Right lobe of liver (tissue), 6 donors: Measurements from ENCODE around the gene BMAL1. TPM values are rescaled to one million over a fixed set of nuclear protein-coding genes. Genes with fewer than 3 reads are reported as not detected.
A peak's percentile ranks its signal among the peaks of the same experiment; 100 is the strongest.

Experiments used
- ATAC-seq, 4 donors: fragments of 200-7000 bp; cut with Tn5 transposase; one replicate each; pipeline ENCODE4 v1.9.1; 2020; ENCODE audit warnings: mild to moderate bottlenecking in 4 of 4, moderate library complexity in 4 of 4
- DNase-seq, 3 donors: peaks; one replicate each; pipeline ENCODE4 v3.0.0-alpha.2; 2020
- H3K27ac ChIP-seq, 3 donors: fragments of 200-600 bp; one replicate each; pipeline ENCODE4 v1.8.0; 2022
- H3K27me3 ChIP-seq, 2 donors: fragments of 200-600 bp; one replicate each; pipeline ENCODE4 v1.8.0; 2022
- H3K36me3 ChIP-seq, 4 donors: fragments of 200-600 bp; sonication (generic) in 1 of 4; one replicate each; pipeline versions ENCODE4 v1.5.1 to v1.8.0; 2017 to 2022; ENCODE audit warnings: control low read depth in 1 of 4
- H3K4me1 ChIP-seq, 4 donors: fragments of 200-600 bp; sonication (generic) in 1 of 4; one replicate each; pipeline versions ENCODE4 v1.5.1 to v1.8.0; 2017 to 2022; ENCODE audit warnings: control low read depth in 1 of 4
- H3K4me3 ChIP-seq, 3 donors: fragments of 200-600 bp; one replicate each; pipeline ENCODE4 v1.8.0; 2022
- H3K9me3 ChIP-seq, 4 donors: fragments of 200-600 bp; sonication (generic) in 1 of 4; one replicate each; pipeline versions ENCODE4 v1.5.1 to v1.8.0; 2017 to 2022; ENCODE audit warnings: control low read depth in 1 of 4
- CTCF ChIP-seq, 4 donors: fragments of 200-600 bp in 3 of 4; fragments of 450-650 bp in 1 of 4; IDR thresholded peaks; one replicate each; pipeline versions ENCODE4 v1.5.1 to v1.8.0; 2016 to 2022; ENCODE audit warnings: antibody characterized with exemption in 4 of 4, mild to moderate bottlenecking in 2 of 4
- POLR2A ChIP-seq: fragments of 450-650 bp; IDR thresholded peaks from one replicate; pipeline ENCODE4 v1.6.1; 2017; ENCODE audit warnings: antibody characterized with exemption, mild to moderate bottlenecking
- WGBS: methylation state at CpG from one replicate; pipeline ENCODE4 v1.1.6; 2018; ENCODE audit warnings: low coverage, low lambda C conversion rate; ENCODE audit not compliant: insufficient coverage; ENCODE audit errors: missing lambda C conversion rate; 5-methylcytosine and 5-hydroxymethylcytosine counted together
- intact Hi-C, 2 donors: fragments of 100-400 bp; cut with DNase I; formaldehyde crosslinking; loops; one replicate each; pipeline versions ENCODE4 v1.11.2 to v1.14.1; 2022
- total RNA-seq, 6 experiments: library from RNA; depleted of rRNA in 2 of 6; stranded (reverse); fragments of >200 nt in 2 of 6; fragmentation: NEBNext Ultra II Directional in 3 of 6; extraction: Animal tissue kit (Norgen Biotek cat#: 25700) in 3 of 6; gene quantifications; one replicate each; pipeline versions ENCODE4 v1.1.0 to v1.2.4, GENCODE V29; 2016 to 2023
- donor health status: DM: no; HTN: yes; CAD: no.
- donor health status: DM: no; HTN: no; CAD: no.
- donor health status: DM: no; HTN: no; CAD: no.
- donor health status: DM: no; HTN: yes; CAD: no.
- donor health status: DM: no; HTN: yes; CAD: no.

BMAL1 gene
- total RNA-seq, 6 experiments from 2014 or later = 9.9 to 38.0 (median 12.9) TPM

- WGBS = 90% methylated on average over 3 of the region's 3 CpGs
- H3K4me3 ChIP-seq = no peak overlapping the region
- intact Hi-C loops = no loop called here
- no peak for ATAC-seq
- no peaks in the 10 kb centered on the region for H3K4me1 ChIP-seq
- DNase-seq = no peak
- no peak overlapping the region for H3K27ac ChIP-seq
- TF ChIP-seq POLR2A (no peak), CTCF (IDR thresholded peaks at IDR 0.05) (no peak)
- H3K36me3 ChIP-seq = peaks cover 0 to 70% (median 19%) of the 10 kb centered on the region in 4 donors
- H3K27me3 ChIP-seq = no peaks in the 10 kb centered on the region
- H3K9me3 ChIP-seq = no peaks in the 10 kb centered on the region
Measured at GRCh38 chr11:13382751-13383150, 105.2 kb downstream of the BMAL1 start.

- peak; percentile 34 to 60 (median 57) for TF ChIP-seq CTCF (IDR thresholded peaks at IDR 0.05)
- no peak for TF ChIP-seq POLR2A
- intact Hi-C loops = no loop called here
- peaks cover 0 to 59% (median 12%) of the 10 kb centered on the region in 4 donors for H3K36me3 ChIP-seq
- no peaks in the 10 kb centered on the region for H3K4me1 ChIP-seq
- H3K27ac ChIP-seq = no peak overlapping the region
- peak; percentile 43 to 50 (median 48) for ATAC-seq
- H3K9me3 ChIP-seq = no peaks in the 10 kb centered on the region
- H3K4me3 ChIP-seq = no peak overlapping the region
- no peaks in the 10 kb centered on the region for H3K27me3 ChIP-seq
- no peak for DNase-seq
- 27% methylated on average over 4 of the region's 4 CpGs for WGBS
Measured at GRCh38 chr11:13384908-13385640, 107.5 kb downstream of the BMAL1 start.

- DNase-seq (no peak), ATAC-seq (peak; percentile 42 to 67 (median 60))
- no peak overlapping the region for H3K27ac ChIP-seq
- H3K9me3 ChIP-seq = no peaks in the 10 kb centered on the region
- intact Hi-C loops = no loop called here
- TF ChIP-seq POLR2A = no peak
- no peak for TF ChIP-seq CTCF (IDR thresholded peaks at IDR 0.05)
- no peaks in the 10 kb centered on the region for H3K4me1 ChIP-seq
- H3K4me3 ChIP-seq = no peak overlapping the region
- H3K36me3 ChIP-seq = peaks cover 0 to 45% (median 10%) of the 10 kb centered on the region in 4 donors
- 79% methylated on average over 2 of the region's 2 CpGs for WGBS
- no peaks in the 10 kb centered on the region for H3K27me3 ChIP-seq
Measured at GRCh38 chr11:13386567-13386966, 109.0 kb downstream of the BMAL1 start.

GRCh38 chr11:13388741-13389140 lies 111.2 kb downstream of the BMAL1 start:
- H3K9me3 ChIP-seq = no peaks in the 10 kb centered on the region
- no peak for ATAC-seq
- intact Hi-C loops = no loop called here
- no peak for DNase-seq
- peaks cover 0 to 30% (median 10%) of the 10 kb centered on the region in 4 donors for H3K36me3 ChIP-seq
- no peaks in the 10 kb centered on the region for H3K27me3 ChIP-seq
- 84% methylated on average over 2 of the region's 5 CpGs for WGBS
- no peak overlapping the region for H3K4me3 ChIP-seq
- TF ChIP-seq POLR2A (no peak), CTCF (IDR thresholded peaks at IDR 0.05) (no peak)
- H3K4me1 ChIP-seq = no peaks in the 10 kb centered on the region
- H3K27ac ChIP-seq = no peak overlapping the region
